ENCODE results near the gene CCDC70.

The CCDC70 gene

DNA sequence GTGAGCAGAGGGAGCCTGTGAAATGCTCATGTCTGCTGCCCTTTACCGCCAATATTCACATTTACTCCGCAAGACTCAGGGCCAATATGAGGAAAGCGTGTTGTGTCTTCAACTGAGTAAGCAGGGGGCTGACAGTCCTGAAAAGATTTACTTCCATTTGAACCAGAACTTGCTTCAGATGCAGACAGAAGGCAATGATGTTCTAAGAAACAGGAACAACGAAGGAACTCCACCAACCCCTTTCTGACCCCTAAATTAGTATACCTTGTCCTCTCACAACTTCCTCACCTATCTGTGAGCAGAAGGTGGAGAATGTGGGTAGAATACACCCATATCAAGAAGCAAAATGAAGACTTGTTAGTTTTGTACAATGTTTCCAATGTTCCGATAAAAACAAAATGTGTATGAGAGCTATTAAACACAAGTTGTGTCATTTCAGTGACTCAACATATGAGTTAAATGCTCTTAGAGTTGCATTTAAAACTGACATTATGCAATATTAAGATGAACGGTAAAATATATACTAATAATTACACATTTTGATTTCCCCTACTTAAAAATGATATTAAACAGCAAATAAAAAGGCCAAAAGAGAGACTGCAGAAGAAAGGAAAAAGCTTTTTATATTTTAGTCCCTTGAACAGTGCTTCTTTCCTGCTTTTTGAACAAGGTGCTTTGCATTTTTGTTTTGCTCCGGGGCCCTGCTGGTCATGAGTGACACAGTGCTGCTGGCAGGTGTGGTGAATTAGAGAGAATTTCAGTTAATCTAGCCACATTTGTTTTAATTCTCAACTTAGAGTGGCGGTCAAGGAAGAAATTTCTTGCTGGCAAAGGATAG, 32.8 kb upstream of the CCDC70 start:
- FAIRE-seq: no peak
- DNase-seq (ENCODE audit: extremely low spot score, insufficient read length, low read depth): no peak

DNA sequence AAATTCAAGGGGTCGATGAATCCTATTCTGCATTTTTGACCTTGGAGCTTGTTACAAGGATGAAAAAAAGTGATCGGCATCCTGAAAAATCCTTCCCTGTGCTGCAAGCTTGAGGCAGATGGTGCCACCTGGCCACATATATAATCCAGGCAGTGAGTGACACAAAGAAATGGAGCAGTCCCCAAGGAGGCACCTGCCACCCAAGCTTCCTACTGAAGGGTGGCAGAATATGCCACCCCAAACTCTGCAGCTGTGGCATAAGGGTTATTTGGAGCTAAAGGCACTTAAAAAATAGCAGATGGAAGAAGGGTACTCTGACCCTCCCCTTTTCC, 32.2 kb upstream of the CCDC70 start:
- FAIRE-seq: no peak
- DNase-seq (ENCODE audit: extremely low spot score, insufficient read length, low read depth): no peak

DNA sequence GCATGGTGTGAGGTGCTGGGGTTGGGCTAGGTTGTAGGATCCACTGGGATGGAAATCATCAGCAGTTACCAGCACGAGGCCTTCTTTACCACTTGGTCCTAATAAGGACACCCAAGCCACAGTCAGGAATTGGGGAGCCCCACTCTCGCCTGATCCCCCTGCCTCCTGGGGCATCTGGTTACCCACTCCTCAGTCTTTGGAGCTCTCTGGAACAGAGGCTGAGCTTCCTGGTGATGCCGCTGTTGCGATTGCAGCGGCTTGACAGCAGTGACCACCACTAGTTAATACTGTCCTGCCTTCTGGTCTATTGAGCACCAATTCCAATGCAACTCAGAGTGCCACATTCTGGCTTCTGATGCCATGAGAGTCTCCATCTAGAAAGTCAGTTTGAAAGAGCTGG, 30.2 kb upstream of the CCDC70 start:
- FAIRE-seq (no peak), DNase-seq (ENCODE audit: extremely low spot score, insufficient read length, low read depth) (no peak)

DNA sequence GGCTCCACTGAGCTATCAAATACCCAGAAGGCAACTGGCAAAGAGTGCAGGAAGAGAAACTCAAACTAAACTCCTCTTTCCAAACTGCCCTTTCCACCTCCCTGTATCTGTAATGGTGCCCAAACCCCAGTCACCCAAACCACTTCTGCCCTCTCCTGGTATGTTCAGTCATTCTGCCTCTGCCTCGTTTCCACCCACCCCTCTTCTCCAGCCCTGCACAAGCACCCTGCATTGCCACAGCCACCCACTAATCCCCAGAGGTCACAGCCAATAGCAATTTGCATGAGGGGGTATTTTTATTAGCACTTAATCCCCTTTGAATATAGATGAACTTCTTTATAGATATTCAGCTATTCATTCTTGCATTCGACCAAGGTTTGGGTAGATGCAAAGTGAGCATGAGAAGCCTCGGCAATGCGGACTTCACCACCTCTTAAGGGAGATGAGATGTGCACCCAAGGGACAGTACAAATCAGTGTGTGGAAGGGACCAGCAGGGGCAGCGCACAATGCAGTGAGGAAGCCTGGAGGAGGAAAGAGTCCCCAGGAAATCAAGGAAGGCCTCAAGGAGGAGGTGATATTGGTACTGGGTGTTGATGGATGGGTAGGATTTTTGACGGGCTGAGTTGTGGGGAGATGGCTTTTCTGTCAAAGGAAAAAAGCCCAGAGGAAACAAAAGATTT, 29.2 kb upstream of the CCDC70 start:
- FAIRE-seq: peak; percentile 68
- DNase-seq (ENCODE audit: extremely low spot score, insufficient read length, low read depth): no peak

DNA sequence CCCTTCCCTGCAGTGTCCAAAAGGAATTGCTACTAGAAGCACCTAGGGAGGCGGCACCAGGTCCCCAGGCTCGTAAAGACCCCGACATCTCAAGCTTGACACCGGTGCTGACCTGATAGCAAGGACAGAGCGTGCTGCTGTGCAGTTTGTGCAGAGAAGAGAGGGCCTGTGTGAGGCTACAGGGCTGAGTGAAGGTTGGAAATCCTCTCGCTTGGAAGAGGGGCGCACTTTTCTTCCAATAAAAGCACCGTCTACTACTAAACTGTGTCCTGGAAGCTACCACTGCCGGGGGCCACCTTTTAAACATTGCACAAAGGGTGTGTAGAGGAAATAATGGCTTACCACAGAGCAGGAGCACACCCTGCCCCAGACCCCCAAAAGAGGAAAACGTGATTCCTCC, 27.8 kb upstream of the CCDC70 start:
- FAIRE-seq (no peak), DNase-seq (ENCODE audit: extremely low spot score, insufficient read length, low read depth) (no peak)

DNA sequence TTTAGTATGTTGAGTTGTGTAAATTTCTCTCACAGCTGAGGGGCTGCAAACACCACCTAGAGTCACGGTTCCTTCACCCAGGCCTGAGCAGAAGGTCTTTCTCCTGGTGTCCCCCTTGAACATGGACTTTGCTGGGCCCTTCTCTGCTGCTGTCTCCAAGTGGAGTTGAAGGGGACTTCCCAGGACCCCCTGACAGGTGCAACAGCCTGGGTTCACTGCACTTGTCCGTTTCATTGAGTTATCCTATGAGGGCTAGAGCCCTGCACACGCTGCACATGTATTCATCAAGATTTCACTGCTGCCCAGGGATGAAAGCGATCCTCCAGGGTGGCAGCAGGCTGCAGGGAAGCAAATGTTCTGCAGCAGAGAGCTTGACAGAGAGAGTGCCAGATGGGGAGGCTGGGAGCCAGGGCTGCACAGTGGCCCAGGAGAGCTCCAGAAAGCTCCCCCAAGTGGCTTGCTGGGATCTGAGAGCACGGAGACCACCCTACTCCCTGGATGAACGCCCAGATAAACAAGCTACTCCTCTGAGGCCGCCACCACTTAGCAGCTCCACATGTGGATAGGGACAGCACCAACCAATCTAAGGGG, 27.1 kb upstream of the CCDC70 start:
- no peak for FAIRE-seq
- no peak for DNase-seq (ENCODE audit: extremely low spot score, insufficient read length, low read depth)

DNA sequence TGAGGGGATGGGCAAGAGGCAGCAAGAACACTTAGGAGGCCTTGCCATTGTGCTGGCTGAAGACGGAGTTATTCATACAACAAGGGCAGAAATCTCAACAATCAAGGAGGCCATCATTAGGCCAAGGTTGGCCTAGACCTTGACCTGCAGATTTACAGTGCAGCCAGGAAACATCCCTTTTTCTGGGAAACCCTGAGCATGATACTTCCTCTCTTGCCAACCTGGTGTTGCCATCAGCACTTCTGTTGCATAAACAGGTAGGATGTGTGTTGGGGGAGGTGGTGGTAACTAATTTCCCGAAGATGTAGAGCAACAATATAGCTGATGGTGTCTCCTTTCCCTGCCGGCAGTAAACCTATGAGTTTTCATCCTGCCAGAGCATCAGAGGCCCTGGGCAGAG, 24.8 kb upstream of the CCDC70 start:
- FAIRE-seq: no peak
- DNase-seq (ENCODE audit: extremely low spot score, insufficient read length, low read depth): no peak

DNA sequence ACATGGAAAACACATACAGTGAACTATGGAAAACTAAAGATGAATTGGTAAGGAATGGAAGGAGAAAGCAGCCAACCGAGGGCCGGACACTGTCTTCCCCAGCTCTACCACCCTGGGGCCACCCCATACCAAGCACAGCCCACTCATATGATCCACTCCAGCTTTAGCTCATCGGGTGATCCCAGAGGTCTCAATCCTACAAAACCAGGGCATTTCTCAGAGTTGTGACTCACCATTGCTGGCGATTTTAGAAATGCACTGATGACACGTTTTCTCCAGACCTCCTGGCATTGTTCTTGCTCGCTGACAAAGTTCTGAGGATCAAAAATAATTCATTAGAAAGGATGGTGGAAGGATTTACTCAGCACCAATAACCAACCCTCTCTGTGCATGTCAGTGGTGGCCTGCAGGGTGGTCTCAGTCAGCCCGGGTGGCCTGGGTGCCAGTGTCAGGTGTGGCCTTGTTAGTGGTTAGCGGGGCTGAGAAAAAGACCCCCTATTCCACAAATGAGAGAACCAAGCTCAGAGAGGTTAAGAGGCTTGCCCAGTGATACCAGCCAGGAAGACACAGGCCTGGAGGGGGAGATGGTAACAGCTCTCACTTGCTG, 23.4 kb upstream of the CCDC70 start:
- DNase-seq (ENCODE audit: extremely low spot score, insufficient read length, low read depth) (no peak), FAIRE-seq (no peak)

DNA sequence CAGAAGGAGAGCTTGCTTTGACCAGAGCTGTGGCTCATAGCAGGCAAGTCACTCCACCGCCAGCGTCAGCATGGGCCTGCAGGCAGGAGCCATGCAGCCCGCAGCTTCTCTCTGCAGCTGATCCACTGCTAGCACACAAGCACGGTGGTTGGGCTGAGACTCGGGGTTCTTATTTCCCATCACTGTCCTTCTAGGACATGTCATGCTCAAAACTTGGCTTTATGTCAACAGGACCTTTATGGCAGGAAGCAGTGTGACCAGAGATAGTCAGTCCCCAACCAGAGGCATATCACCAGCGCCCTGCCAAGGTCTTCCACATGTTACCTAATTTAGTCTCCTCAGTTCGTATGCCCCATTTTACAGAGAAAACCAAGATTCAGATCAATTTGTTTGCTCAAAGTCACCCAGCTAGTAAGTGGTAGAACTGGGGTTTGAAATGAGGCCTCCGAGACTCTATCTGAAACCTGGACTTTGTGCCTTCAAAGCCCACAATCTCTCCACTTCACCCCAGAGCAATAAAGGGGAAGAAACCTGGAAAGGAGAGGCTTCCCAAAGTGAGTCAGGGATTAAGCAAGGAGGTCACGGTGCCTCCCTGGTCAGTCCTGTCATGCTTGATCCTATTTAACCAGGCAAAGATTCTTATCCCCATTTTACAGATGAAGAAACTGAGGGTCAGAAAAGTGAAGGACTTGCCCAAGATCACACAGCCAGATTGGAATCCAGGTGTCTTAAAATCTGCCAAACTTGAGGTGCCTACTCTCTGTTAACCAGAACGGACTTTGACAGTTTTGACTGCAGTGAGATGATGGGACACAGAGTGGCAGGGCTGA, 21.8 kb upstream of the CCDC70 start:
- FAIRE-seq (no peak), DNase-seq (ENCODE audit: extremely low spot score, insufficient read length, low read depth) (no peak)

DNA sequence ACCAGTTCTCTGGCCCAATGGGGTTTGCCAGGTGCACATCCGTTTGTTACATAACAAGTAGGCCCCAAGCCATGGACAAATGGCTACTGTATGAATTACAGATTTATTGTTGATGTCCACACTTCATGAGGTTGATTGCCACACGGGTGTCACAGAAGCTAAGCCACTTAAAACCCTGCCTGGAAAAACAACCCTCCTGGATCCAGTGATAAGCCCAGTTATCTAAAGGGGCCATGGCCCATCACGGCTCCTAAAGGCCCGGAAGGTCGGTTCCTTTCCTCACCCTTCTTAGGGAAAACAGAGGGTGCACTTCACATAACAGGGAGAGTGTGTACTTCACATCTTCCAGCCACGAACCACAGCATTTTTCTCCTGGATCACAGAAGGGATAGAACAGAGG, 20.9 kb upstream of the CCDC70 start:
- DNase-seq (ENCODE audit: extremely low spot score, insufficient read length, low read depth) (no peak), FAIRE-seq (no peak)

DNA sequence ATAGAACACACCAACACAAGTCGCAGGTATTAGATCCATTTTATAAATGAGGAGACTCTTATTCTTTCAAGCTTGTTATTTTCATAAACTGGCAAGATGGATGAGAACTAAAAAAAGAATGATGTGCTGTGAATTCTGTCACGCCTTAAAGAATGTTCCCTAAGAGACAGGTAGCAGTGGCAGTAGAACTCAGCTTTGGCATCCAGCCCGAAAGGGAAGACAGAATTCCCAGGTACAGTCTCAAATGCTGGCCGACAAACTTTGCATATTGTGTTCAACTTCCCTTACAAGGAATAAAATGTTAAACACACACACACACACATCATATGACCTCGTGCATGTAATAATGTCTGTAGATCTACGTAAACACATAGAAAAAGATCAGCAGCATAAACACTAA, 20.0 kb upstream of the CCDC70 start:
- DNase-seq (ENCODE audit: extremely low spot score, insufficient read length, low read depth): no peak
- FAIRE-seq: no peak

DNA sequence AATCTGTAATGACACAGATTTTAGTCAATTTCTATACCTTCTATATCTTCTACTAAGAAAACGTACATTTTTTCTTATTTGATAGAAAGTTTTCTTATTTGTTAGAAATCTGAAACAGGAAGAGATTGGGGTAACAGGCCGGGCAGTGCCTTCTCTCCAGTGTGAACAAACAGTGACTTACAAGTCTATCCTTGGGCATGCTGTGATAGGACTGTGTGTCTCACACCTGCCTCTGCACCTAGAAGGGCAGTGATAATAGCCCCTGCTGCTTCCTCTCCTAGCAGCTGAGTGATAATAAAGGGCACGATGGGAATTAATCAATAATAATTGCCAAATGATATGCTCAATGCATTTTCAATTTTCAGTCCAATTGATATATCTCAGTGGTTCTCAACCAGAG, 18.2 kb upstream of the CCDC70 start:
- no peak for FAIRE-seq
- no peak for DNase-seq (ENCODE audit: extremely low spot score, insufficient read length, low read depth)

DNA sequence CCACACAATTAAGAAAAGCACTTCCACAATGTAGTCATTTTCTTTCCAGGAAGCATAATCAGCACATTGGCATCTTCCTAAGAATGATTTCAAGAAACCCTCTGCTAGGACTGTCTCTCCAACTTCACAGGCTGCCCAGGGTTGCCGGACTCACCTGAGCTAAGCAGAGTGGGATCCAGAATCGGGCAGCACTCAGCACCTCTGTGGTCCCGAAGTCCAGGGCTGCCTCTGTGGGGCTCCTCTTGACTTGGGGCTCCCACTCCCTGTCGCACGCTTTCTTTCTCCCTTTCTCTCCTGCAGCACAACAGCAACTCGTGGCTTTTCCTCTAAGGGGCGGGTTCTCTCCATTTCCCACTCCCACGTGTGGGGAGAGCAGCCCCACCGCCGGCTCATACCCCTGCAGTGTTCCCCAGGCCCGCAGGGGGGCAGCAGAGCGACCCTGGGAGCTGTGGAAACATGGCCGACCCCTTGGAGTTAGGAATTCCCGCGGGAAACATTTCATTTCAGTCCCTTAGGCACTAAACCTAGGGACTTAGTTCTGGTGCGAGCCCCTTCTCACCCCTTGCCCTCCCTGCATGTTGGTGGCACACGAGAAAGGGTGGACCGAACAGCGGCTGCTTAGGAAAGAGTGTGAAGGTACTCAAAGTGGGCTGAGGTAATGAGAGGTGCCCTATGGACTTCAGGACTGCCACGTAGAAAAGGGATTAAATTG, 16.8 kb upstream of the CCDC70 start, which contains the start of gene TMEM272:
Gene TMEM272, minus strand, starts transcription at position 316 of the 712 bp plus-strand sequence. CDS start 6,647 bp downstream, outside the sequence.
- DNase-seq (ENCODE audit: extremely low spot score, insufficient read length, low read depth) (peak; percentile 45), FAIRE-seq (no peak)

DNA sequence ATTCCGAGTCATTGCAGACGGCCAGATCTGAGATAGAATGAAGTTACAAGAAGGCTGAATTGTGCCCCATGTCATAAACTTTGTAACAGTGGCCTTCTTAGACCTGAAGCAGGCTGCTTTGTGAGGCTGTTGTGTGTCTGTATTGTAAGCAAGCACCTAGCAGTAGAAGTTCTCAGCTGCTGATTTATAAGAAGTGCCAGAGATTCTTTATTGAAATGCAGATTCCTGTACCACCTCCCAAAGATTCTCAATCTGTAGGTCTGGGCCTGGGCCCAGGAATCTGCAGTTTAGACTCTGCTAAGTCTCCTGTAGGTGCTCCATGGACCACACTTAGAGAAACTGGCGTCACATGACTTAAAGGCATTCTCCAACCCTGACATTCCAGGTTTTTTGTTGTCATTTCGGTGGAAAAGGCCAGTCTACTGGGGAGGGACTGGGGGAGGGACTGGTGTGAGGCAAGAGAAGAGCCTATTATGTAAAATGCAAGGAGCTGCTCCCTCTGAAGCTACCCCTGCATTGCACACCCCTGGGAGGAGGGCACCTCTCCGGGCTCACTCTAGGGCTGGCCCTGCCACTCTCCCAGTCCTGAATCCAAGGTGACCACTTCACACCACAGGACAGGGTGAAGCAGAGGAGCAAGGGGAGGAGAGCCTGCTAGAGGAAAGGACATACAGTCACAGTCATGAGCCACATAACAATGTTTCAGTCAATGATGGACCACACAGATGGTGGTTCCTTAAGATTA, 16.0 kb upstream of the CCDC70 start:
- DNase-seq (ENCODE audit: extremely low spot score, insufficient read length, low read depth): no peak
- FAIRE-seq: no peak

DNA sequence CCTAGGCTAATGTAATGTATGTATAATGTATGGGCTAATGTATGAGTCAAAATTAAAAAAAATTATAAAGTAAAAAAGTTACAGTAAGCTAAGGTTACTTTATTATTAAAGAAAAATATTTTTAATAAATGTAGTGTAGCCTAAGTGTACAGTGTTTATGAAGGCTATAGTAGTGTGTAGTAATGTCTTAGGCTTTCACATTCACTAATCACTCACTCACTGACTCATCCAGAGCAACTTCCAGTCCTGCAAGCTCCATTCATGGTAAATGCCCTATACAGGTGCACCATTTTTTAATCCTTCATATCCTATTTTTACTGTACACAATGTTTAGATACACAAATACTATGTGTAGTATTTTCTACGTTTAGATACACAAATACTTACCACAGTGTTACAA, 15.0 kb upstream of the CCDC70 start:
- FAIRE-seq (no peak), DNase-seq (ENCODE audit: extremely low spot score, insufficient read length, low read depth) (no peak)

DNA sequence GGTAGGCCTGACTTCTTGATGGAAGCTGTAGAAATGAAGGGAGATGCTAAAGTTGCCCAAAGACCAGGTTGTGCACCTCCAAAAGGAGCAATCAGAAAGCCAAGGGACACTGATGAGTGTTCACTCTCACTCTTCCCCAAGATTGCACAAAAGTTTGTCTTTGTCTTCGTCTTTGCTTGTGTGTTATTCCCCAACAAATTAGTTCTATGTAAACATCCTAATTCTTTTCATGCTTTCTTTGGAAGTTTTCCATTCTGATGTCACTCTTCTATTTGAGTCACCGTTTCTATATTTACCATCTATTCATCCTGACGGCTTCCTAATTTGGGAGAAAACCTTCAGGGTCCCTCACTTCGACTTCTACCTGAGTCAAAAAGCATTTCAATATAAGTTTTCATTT, 13.1 kb upstream of the CCDC70 start:
- no peak for FAIRE-seq
- no peak for DNase-seq (ENCODE audit: extremely low spot score, insufficient read length, low read depth)

DNA sequence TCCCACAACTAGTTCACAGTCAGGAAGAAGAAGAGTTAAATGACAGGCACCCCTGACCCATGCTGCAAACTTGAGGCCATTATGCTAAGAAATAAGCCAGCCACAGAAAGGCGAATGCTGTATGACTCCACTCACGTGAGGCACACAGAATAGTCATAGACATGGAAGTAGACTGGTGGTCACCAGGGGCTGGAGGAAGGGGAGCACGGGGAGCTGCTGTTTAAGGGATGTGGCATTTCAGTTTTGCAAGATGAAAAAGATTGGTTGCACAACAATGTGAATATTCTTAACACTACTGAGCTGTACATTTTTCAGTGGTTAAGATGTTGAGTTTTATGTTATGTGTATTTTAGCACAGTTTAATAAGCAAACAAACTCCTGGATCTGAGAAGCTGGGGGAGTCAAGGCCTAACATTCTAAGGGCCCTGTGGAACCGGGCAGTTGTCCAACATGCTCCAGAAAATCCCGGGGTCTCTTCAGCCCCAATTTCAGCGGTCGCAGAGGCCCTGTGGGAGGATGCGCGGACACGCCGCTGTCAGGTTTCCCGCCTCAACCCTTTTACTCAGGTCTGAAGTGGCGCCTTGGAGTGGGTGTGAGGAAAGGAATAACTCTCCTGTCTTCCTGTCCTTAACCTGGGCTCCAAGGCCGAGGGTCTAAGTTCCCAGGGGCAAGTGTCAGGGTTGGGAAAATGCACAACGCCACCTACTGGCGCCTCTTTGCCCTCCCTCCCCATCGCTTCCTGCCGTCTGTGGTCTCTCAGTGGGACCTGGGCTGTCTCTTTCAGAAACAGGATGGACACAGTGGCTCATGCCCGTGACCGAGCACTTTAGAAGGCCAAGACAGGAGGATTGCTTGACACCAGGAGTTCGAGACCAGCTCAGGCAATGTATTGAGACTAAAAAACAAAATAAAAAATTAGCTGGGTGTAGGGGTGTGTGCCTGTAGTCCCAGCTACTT, 12.3 kb upstream of the CCDC70 start:
- FAIRE-seq: peak; percentile 44
- DNase-seq (ENCODE audit: extremely low spot score, insufficient read length, low read depth): peak; percentile 18
